Small intestine (tissue), 16 donors: Measurements from ENCODE around the gene TEDC2. TPM values are rescaled to one million over a fixed set of nuclear protein-coding genes. Genes with fewer than 3 reads are reported as not detected.

Experiments
- DNase-seq, 2 donors: peaks; one replicate each; pipeline versions ENCODE4 v3.0.0 to v3.0.0-alpha.2; 2013
- FAIRE-seq: peaks from 2 replicates; lab custom pipeline; 2012; peaks lifted over from hg19 to GRCh38; lab: Jason Lieb, UNC
- H3K27ac ChIP-seq, 3 donors: one replicate each; pipeline ENCODE4 v1.5.1; 2013; ENCODE audit warnings: low read length in 2 of 3, mild to moderate bottlenecking in 2 of 3, control low read depth in 1 of 3, inconsistent platforms in 1 of 3, low read depth in 1 of 3, moderate library complexity in 1 of 3
- H3K27me3 ChIP-seq, 3 donors: one replicate each; pipeline ENCODE4 v1.6.1; 2013; ENCODE audit warnings: low read length in 3 of 3, inconsistent platforms in 1 of 3; ENCODE audit not compliant: control insufficient read depth in 3 of 3, insufficient read depth in 3 of 3
- H3K36me3 ChIP-seq, 3 donors: one replicate each; pipeline ENCODE4 v1.6.1; 2013; ENCODE audit warnings: low read length in 3 of 3, inconsistent platforms in 1 of 3, low read depth in 1 of 3, mild to moderate bottlenecking in 1 of 3, moderate library complexity in 1 of 3; ENCODE audit not compliant: control insufficient read depth in 3 of 3, insufficient read depth in 2 of 3
- H3K4me1 ChIP-seq, 3 donors: one replicate each; pipeline ENCODE4 v1.6.1; 2013; ENCODE audit warnings: low read length in 2 of 3, inconsistent platforms in 1 of 3, low read depth in 1 of 3, mild to moderate bottlenecking in 1 of 3, moderate library complexity in 1 of 3; ENCODE audit not compliant: control insufficient read depth in 3 of 3, insufficient read depth in 2 of 3
- H3K4me3 ChIP-seq, 3 donors: one replicate each; pipeline ENCODE4 v1.5.1; 2013; ENCODE audit warnings: low read length in 3 of 3, control low read depth in 1 of 3, inconsistent platforms in 1 of 3, low read depth in 1 of 3, mild to moderate bottlenecking in 1 of 3, moderate library complexity in 1 of 3
- H3K9me3 ChIP-seq, 2 donors: one replicate each; pipeline ENCODE4 v1.6.1; 2013; ENCODE audit warnings: low read depth in 1 of 2, low read length in 1 of 2; ENCODE audit not compliant: control insufficient read depth in 2 of 2, insufficient read depth in 1 of 2
- WGBS, 3 donors: extraction: QIAGEN DNeasy Blood & Tissue Kit; methylation state at CpG; one replicate each; pipeline ENCODE4 v1.1.7; 2013; 5-methylcytosine and 5-hydroxymethylcytosine counted together
- long read RNA-seq, 10 donors: transcript quantifications; one replicate each; lab custom pipeline, GENCODE V29; 2026
- polyA plus RNA-seq, 4 donors: library from polyadenylated mRNA; stranded (reverse) in 3 of 4; unstranded in 1 of 4; fragments of 200-250 nt in 3 of 4; fragments of 120-200 nt in 1 of 4; gene quantifications; one replicate each; pipeline versions ENCODE4 v1.2.1 to v1.2.3, GENCODE V29; 2013
- donor health status: healthy with polysubstance abuse.
- donor health status: control.
- donor health status: control.
- donor health status: Bipolar disorder and iron deficiency.
- donor health status: healthy.

The TEDC2 gene, protein sequence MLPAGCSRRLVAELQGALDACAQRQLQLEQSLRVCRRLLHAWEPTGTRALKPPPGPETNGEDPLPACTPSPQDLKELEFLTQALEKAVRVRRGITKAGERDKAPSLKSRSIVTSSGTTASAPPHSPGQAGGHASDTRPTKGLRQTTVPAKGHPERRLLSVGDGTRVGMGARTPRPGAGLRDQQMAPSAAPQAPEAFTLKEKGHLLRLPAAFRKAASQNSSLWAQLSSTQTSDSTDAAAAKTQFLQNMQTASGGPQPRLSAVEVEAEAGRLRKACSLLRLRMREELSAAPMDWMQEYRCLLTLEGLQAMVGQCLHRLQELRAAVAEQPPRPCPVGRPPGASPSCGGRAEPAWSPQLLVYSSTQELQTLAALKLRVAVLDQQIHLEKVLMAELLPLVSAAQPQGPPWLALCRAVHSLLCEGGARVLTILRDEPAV
- 1 to 10 TPM in 3 of 4 donors, under 1 TPM in 1; 0.67 to 7.7 (median 3.0) TPM for polyA plus RNA-seq
- long read RNA-seq, donor 1, result 0 reads
- long read RNA-seq, donor 2, result 0 reads
- long read RNA-seq, donor 3, partial matches to known transcripts, result 0 of 1 reads
- long read RNA-seq, donor 3, other reads (novel, unspliced or antisense), result 0 of 1 reads
- long read RNA-seq, donor 4, result 0 reads
- long read RNA-seq, donor 5, partial matches to known transcripts, result 0 of 1 reads
- long read RNA-seq, donor 5, other reads (novel, unspliced or antisense), result 0 of 1 reads
- long read RNA-seq, donor 6, result 0 reads
- long read RNA-seq, donor 7, partial matches to known transcripts, result 0 of 3 reads
- long read RNA-seq, donor 7, other reads (novel, unspliced or antisense), result 0 of 3 reads
- long read RNA-seq, donor 8, result 0 reads
- long read RNA-seq, donor 9, result 0 reads
- long read RNA-seq, donor 10, partial matches to known transcripts, result 0 of 1 reads
- long read RNA-seq, donor 10, other reads (novel, unspliced or antisense), result 0 of 1 reads

DNA sequence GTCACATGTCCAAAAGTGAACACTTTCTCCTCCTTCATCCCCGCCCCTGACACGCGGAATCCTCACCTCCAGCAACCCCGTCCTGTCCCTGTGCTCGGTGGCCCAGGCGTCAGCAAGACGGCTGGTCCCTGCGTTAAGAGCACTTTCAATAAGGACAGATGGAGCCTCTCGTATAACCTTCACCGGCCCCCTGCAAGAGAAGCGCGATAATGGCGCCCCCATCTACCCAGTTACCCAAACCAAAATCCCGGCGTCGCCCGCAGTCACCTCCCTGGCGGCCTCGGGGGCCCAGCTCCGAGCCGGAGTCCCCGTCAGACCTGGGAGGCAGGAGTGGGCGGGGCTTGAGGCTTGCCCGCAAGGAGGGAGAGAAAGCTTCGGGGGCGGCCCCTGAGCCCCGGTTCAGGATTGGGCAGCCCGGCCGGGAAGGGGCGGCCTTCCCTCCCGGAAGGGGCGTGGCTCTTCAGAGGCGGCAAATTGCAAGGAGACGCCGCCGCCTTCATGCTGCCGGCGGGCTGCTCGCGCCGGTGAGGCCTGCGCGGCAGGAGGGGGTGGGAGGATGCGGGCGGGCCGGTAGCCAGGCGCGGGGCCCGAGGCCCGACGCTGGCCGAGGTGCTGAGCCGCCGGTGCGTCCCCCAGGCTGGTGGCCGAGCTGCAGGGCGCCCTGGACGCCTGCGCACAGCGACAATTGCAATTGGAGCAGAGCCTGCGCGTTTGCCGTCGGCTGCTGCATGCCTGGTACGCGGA lies at the start of gene TEDC2:
Gene TEDC2 (plus strand): TSS at position 463 of the 744 bp plus-strand sequence. CDS start 36 bp downstream, at position 499.
- peak; percentile 33 for FAIRE-seq
- no peak within 1 kb of the TSS for H3K27ac ChIP-seq
- peaks cover 0 to 46% (median 0%) of the 10 kb centered on the region in 3 donors for H3K36me3 ChIP-seq
- DNase-seq, result peak; percentile 96 to 98
- peaks cover 2 to 16% (median 5%) of the 10 kb centered on the region in 3 donors for H3K4me1 ChIP-seq
- WGBS, 3 donors, result 0 to 1% (median 0%) methylated on average over 54 to 66 of the region's 66 CpGs
- H3K9me3 ChIP-seq, result no peaks in the 10 kb centered on the region
- H3K4me3 ChIP-seq, result peak within 1 kb of the TSS; percentile 38 to 70 (median 45)
- no peaks in the 10 kb centered on the region for H3K27me3 ChIP-seq

DNA sequence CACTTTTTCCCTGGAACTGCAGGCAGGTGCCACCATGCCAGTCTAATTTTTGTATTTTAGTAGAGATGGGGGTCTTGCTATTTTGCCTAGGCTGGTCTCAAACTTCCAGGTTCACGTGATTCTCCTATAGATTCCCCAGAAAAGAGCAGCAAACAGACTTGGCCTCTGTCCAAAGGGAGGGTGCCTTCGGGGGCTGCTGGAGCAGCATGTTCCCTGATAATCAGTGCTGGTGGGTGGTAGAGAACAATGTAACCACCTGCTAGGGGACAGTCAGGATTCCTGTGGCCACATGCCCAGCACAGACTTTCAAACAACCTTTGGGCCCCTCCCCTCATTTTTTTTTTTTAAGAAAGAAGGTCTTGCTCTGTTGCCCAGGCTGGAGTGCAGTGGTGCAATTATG lies 44.8 kb upstream of the TEDC2 start:
- FAIRE-seq (no peak), DNase-seq (no peak)
- Histone ChIP-seq H3K9me3 (no peaks in the 10 kb centered on the region), H3K36me3 (no peaks in the 10 kb centered on the region), H3K4me1 (no peaks in the 10 kb centered on the region), H3K27ac (no peak overlapping the region), H3K27me3 (peaks cover 0 to 15% (median 3%) of the 10 kb centered on the region in 3 donors), H3K4me3 (no peak overlapping the region)
- 34 to 65% (median 52%) methylated on average over 2 of the region's 2 CpGs for WGBS, 3 donors

DNA sequence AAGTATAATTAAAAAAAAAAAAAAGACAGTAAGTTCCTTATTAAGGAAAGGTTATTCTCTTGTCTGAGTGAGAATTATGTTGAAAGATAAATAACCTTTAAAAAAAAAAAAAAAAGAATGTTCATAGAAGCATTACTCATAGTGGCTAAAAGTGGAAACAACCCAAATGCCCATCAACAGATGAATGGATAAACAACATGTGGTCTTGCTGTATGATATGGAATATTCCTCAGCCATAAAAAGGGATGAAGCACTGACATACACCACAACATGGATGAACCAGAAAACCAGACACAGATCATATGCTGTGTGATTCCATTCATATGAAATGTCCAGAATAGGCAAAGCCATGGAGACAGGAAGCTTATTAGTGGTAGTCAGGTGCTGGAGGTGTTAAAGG lies 39.9 kb upstream of the TEDC2 start:
- H3K27ac ChIP-seq, result no peak overlapping the region
- no peak for FAIRE-seq

DNA sequence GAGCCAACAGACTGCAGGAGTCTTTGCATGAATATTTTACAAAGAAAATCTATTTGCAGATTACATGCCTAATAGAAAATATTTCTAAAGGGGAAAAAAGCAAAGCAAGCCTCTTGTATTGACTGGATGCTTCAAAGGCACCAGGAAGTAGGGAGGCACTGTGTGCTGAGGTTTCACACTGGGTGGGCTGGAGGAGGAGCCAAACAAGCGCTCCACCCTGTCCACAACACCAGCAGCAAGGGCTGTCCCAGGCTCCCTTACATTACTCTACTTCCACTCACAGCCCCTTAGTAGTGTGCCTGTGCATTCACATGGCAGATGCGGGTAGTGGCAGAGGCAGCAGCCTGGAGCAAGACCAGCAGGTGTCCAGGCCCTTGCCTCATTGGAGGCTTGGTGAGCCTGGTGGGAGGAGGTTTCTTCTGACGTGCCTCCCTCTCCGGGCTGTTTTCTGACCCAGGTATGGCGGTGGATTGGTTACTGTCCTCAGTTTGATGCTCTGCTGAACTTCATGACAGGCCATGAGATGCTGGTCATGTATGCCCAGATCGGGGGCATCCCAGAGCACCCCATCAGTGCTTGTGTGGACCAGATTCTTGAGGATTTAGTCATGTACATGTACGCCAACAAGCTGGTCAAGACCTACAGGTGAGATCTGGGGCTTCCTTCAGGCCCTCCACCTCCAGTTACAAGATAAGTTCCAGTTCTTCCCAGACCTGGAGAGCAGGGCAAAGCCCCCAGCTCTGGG lies 37.6 kb upstream of the TEDC2 start:
- Histone ChIP-seq H3K27me3 (peaks cover 0 to 4% (median 0%) of the 10 kb centered on the region in 3 donors), H3K36me3 (no peaks in the 10 kb centered on the region), H3K27ac (no peak overlapping the region), H3K4me1 (no peaks in the 10 kb centered on the region), H3K4me3 (no peak overlapping the region), H3K9me3 (no peaks in the 10 kb centered on the region)
- no peak for FAIRE-seq
- no peak for DNase-seq
- WGBS, 3 donors, result 83 to 90% (median 85%) methylated on average over 7 of the region's 7 CpGs

More for the DNA sequence above, 39.9 kb upstream of the TEDC2 start:
- Histone ChIP-seq H3K27me3 (peaks cover 0 to 6% (median 0%) of the 10 kb centered on the region in 3 donors), H3K4me1 (no peaks in the 10 kb centered on the region), H3K9me3 (no peaks in the 10 kb centered on the region), H3K4me3 (no peak overlapping the region), H3K36me3 (no peaks in the 10 kb centered on the region)
- DNase-seq, result no peak

DNA sequence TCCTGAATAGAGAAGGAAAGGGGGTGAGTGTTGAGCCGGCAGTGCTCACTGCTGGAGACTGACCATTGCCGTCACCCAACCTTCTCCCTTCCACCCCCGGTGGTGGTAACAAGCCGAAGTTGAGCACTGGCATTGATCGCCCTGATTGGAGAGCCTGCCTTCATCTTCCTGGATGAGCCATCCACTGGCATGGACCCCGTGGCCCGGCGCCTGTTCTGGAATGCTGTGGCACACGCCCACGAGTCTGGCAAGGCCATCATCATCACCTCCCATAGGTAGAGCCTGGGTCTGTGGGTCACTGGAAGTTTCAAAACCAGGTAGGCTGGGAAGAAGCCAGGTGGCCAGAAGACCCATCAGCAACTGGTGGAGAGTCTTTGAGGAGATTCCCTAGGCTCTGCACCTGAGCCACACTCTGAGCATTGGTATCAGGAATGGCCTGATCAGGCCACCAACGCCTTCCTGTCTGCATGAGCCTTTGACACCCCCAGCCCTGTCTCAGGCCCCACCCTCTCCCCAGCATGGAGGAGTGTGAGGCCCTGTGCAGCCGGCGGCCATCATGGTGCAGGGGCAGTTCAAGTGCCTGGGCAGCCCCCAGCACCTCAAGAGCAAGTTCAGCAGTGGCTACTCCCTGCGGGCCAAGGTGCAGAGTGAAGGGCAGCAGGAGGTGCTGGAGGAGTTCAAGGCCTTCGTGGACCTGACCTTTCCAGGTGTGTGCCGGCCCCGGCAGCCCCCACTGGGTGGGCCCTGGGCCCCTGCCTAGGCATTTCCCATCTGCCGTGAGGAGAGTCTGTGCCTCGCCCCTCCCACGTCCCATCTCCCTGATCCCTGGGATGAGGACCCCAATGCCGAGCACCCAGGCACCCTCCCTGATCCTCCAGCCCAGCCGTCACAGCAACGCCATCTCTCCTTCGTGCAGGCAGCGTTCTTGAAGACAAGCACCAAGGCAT lies 35.6 kb upstream of the TEDC2 start:
- WGBS, 3 donors, result 89 to 92% (median 91%) methylated on average over 22 to 25 of the region's 25 CpGs
- Histone ChIP-seq H3K27me3 (peaks cover 0 to 4% (median 0%) of the 10 kb centered on the region in 3 donors), H3K27ac (no peak overlapping the region), H3K4me1 (peaks cover 0 to 8% (median 0%) of the 10 kb centered on the region in 3 donors), H3K36me3 (no peaks in the 10 kb centered on the region), H3K9me3 (no peaks in the 10 kb centered on the region), H3K4me3 (no peak overlapping the region)
- DNase-seq (no peak), FAIRE-seq (no peak)

DNA sequence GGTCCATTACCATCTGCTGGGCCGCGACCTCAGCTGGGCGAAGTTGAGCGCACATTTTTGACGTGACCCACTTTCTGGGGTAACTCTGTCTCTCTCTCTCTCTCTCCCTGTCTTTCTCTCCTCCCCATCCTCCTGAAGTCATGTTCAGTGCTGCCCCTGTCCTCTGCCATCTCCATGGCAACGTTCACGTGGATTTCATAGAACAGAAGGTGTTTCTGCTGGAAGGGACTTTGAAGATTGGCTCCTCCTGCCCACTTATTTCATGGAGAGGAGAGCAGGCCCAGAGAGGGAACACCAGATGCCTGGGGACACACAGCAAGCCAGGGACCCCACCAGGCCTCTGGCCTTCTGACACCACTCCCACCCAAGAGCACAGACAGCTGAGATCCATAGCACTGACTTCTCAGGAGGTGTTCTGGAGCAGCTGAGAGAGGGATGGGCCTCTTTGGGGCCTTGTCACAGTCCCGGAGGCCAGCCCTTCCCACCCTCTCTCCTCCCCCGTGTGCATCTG lies 34.8 kb upstream of the TEDC2 start:
- 87 to 88% (median 87%) methylated on average over 9 of the region's 9 CpGs for WGBS, 3 donors
- H3K36me3 ChIP-seq, result no peaks in the 10 kb centered on the region
- peaks cover 0 to 4% (median 0%) of the 10 kb centered on the region in 3 donors for H3K27me3 ChIP-seq
- H3K27ac ChIP-seq, result no peak overlapping the region
- DNase-seq, result no peak
- H3K4me3 ChIP-seq, result no peak overlapping the region
- H3K4me1 ChIP-seq, result peaks cover 0 to 11% (median 2%) of the 10 kb centered on the region in 3 donors
- FAIRE-seq, result no peak
- no peaks in the 10 kb centered on the region for H3K9me3 ChIP-seq
